Naive thymus-derived CD4-positive, alpha-beta T cell (primary cell): ENCODE measurements around the gene GDPD5. TPM values are rescaled to one million over a fixed set of nuclear protein-coding genes. Genes with fewer than 3 reads are reported as not detected.

Source experiments
- ATAC-seq: fragments of 150-1000 bp; cut with Tn5 transposase; 2 replicates; pipeline ENCODE4 v1.10.0; 2021; ENCODE audit warnings: mild to moderate bottlenecking, moderate library complexity
- CTCF ChIA-PET: fragments of 350-600 bp; sonication (Branson Sonifier 250); formaldehyde crosslinking; loops from one replicate; lab custom pipeline; 2021; ENCODE audit warnings: antibody characterized with exemption; lab: Charles Lee
- POLR2A ChIA-PET: fragments of 350-600 bp; sonication (Branson Sonifier 250); formaldehyde crosslinking; loops from one replicate; lab custom pipeline; 2021; ENCODE audit warnings: antibody characterized with exemption, inconsistent platforms; lab: Charles Lee
- DNase-seq, 9 donors: peaks; one replicate each; pipeline versions ENCODE4 v3.0.0 to v3.0.0-alpha.2; 2020 to 2022; ENCODE audit warnings: mixed read lengths in 1 of 9
- H3K27ac ChIP-seq: one replicate; pipeline ENCODE4 v1.7.0; 2013; ENCODE audit warnings: mild to moderate bottlenecking, low read depth, low read length, moderate library complexity
- H3K27me3 ChIP-seq, 2 donors: one replicate each; pipeline ENCODE4 v1.7.0; 2013; ENCODE audit warnings: low read length in 2 of 2, mild to moderate bottlenecking in 2 of 2, moderate library complexity in 2 of 2; ENCODE audit not compliant: control insufficient read depth in 2 of 2, insufficient read depth in 2 of 2
- H3K36me3 ChIP-seq, 3 experiments: 1 replicate in 2 of 3; 2 replicates in 1 of 3; pipeline ENCODE4 v1.7.0; 2013; ENCODE audit warnings: low read length in 3 of 3, mild to moderate bottlenecking in 3 of 3, moderate library complexity in 1 of 3; ENCODE audit not compliant: insufficient read depth in 3 of 3, control insufficient read depth in 2 of 3
- H3K4me1 ChIP-seq, 2 donors: one replicate each; pipeline ENCODE4 v1.7.0; 2013; ENCODE audit warnings: low read length in 2 of 2, mild to moderate bottlenecking in 2 of 2, moderate library complexity in 1 of 2; ENCODE audit not compliant: control insufficient read depth in 2 of 2, insufficient read depth in 2 of 2
- H3K4me3 ChIP-seq: 2 replicates; pipeline ENCODE4 v1.7.0; 2013; ENCODE audit warnings: mild to moderate bottlenecking, low read length
- H3K9me3 ChIP-seq, 3 experiments: 1 replicate in 2 of 3; 2 replicates in 1 of 3; pipeline ENCODE4 v1.7.0; 2013; ENCODE audit warnings: low read length in 3 of 3; ENCODE audit not compliant: control insufficient read depth in 2 of 3
- H3K27ac Mint-ChIP-seq, 9 donors: one replicate each; pipeline ENCODE4 v1.8.0; 2020 to 2022; ENCODE audit warnings: mixed read lengths in 9 of 9, mild to moderate bottlenecking in 8 of 9, moderate library complexity in 5 of 9, inconsistent platforms in 2 of 9
- H3K27me3 Mint-ChIP-seq, 5 donors: one replicate each; pipeline ENCODE4 v1.8.0; 2021 to 2022; ENCODE audit warnings: mixed read lengths in 5 of 5, mild to moderate bottlenecking in 1 of 5
- H3K36me3 Mint-ChIP-seq, 5 donors: one replicate each; pipeline ENCODE4 v1.8.0; 2020 to 2022; ENCODE audit warnings: mixed read lengths in 5 of 5, mild to moderate bottlenecking in 3 of 5, inconsistent platforms in 1 of 5
- H3K4me1 Mint-ChIP-seq, 7 donors: one replicate each; pipeline ENCODE4 v1.8.0; 2020 to 2022; ENCODE audit warnings: mixed read lengths in 7 of 7, mild to moderate bottlenecking in 3 of 7, inconsistent platforms in 1 of 7
- H3K4me3 Mint-ChIP-seq, 10 donors: one replicate each; pipeline ENCODE4 v1.8.0; 2020 to 2022; ENCODE audit warnings: mild to moderate bottlenecking in 10 of 10, mixed read lengths in 10 of 10, moderate library complexity in 6 of 10, inconsistent platforms in 2 of 10
- H3K9me3 Mint-ChIP-seq, 11 donors: one replicate each; pipeline ENCODE4 v1.8.0; 2020 to 2022; ENCODE audit warnings: mixed read lengths in 11 of 11, mild to moderate bottlenecking in 4 of 11, inconsistent platforms in 1 of 11, moderate library complexity in 1 of 11
- intact Hi-C, 2 donors: fragments of 100-400 bp; cut with micrococcal nuclease; formaldehyde crosslinking; loops; one replicate each; pipeline ENCODE4 v1.15.1; 2023
- polyA plus RNA-seq, 2 donors: library from polyadenylated mRNA; unstranded; fragments of 300-500 nt; fragmentation: Illumina TruSeq; gene quantifications; one replicate each; pipeline ENCODE4 v1.2.3, GENCODE V29; 2021
- total RNA-seq, 6 experiments: library from RNA in 5 of 6; stranded (reverse) in 5 of 6; gene quantifications; 1 replicate in 5 of 6; 2 replicates in 1 of 6; pipeline ENCODE4 v1.2.3 and lab custom pipeline; 2021 to 2026

Gene GDPD5
- total and polyA plus RNA-seq, 7 experiments from 2014 or later = 3.9 to 50.3 (median 21.1) TPM

DNA sequence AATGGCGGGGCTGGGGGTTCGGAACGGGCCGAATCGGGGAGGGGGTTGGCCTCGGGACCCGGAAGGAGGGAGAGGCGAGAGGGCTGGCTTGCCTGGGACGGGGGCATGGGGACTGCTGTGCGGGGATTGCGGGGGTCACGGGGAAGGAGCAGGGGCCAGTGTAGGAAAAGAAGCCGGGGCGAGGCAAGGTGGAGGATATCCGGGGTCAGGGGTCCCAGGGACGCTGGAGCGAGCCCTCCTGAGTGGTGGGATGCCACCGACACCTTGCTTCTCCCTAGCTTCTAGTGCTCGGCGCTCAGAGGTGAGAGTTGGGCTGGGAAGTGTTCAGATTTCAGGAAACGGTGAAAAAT lies 426 bp upstream of the GDPD5 start:
- Mint-ChIP-seq H3K27me3 (peaks cover 0 to 24% (median 0%) of the 10 kb centered on the region in 5 donors), H3K9me3 (no peaks in the 10 kb centered on the region), H3K36me3 (no peaks in the 10 kb centered on the region), H3K4me3 (peak overlapping the region; percentile 71 to 89 (median 84)), H3K27ac (peak overlapping the region; percentile 41 to 87 (median 71)), H3K4me1 (peaks cover 10 to 40% (median 29%) of the 10 kb centered on the region in 7 donors)
- intact Hi-C loops = loop anchor here (1.0 to 5.0 kb wide), 7 partner anchors 36 to 856 kb away; partner anchors contain the start of genes RPS3 (in 2 of the 2), GVQW3 (in 1 of the 2), SERPINH1 (in 1 of the 2) and THAP12 (in 1 of the 2)
- POLR2A ChIA-PET = interaction anchor here (0.6 to 1.9 kb wide), 4 partner anchors 9 to 96 kb away, joined by 3 to 5 read pairs (median 4); no protein-coding TSS in a partner anchor
- Histone ChIP-seq H3K27me3 (no peaks in the 10 kb centered on the region), H3K4me1 (peaks cover 0 to 16% of the 10 kb centered on the region in 2 donors), H3K9me3 (no peaks in the 10 kb centered on the region), H3K36me3 (no peaks in the 10 kb centered on the region), H3K27ac (peak overlapping the region; percentile 71), H3K4me3 (peak overlapping the region; percentile 61)
- ATAC-seq (no peak), DNase-seq (no peak)
- CTCF ChIA-PET = interaction anchor here (0.8 to 4.5 kb wide), 5 partner anchors 51 to 246 kb away, joined by 3 to 28 read pairs (median 4); no protein-coding TSS in a partner anchor

DNA sequence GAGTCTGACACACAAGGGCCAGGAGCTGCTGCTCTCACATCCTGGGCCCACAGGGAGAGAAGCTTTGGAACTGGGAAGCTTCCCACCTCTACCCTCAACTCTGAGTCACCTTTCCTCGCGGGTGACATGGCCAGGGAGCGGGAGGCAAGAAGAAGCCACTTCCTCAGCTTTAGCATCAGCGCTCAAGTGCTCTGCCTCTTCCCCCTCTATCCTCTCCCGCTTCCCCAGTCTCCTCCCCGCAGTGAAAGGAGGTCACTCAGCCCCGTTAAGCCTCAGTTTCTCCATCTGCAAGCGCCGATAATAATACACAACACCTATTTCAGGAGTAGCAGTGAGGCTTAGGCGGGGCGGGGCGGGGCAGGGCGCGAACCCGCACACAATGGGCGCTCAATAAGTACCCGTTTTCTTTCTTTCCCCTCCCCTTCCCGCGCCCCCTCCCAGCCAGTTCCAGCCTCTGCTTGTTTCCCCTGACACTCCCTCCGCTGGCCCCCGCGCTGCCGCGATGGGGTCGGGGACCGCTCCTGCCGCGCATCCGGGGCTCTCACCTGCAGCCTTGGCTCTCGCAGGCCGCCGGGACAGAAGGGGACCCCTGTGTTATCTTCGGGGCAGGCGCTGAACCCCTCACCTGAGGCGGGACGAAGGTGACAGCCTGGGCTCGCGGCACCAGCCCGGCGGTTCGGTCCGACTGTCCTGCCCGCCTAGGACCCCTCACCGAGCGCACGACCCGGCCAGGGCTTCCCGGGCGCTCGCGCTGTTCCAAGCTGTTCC lies 892 bp downstream of the GDPD5 start:
- Mint-ChIP-seq H3K9me3 (no peaks in the 10 kb centered on the region), H3K4me3 (peak overlapping the region; percentile 71 to 90 (median 84)), H3K27me3 (peaks cover 0 to 24% (median 0%) of the 10 kb centered on the region in 5 donors), H3K36me3 (no peaks in the 10 kb centered on the region), H3K4me1 (peaks cover 10 to 36% (median 28%) of the 10 kb centered on the region in 7 donors), H3K27ac (peak overlapping the region in 6 of 9 donors; percentile 9 to 89 (median 48))
- Histone ChIP-seq H3K9me3 (no peaks in the 10 kb centered on the region), H3K36me3 (no peaks in the 10 kb centered on the region), H3K4me1 (peaks cover 0 to 16% of the 10 kb centered on the region in 2 donors), H3K27me3 (no peaks in the 10 kb centered on the region), H3K4me3 (peak overlapping the region; percentile 61), H3K27ac (peak overlapping the region; percentile 10)
- ChIA-PET POLR2A (interaction anchor here (0.6 to 1.9 kb wide), 5 partner anchors 16 to 124 kb away, joined by 3 to 5 read pairs (median 4); no protein-coding TSS in a partner anchor), CTCF (interaction anchor here (0.7 to 4.5 kb wide), 5 partner anchors 37 to 245 kb away, joined by 3 to 28 read pairs (median 4); no protein-coding TSS in a partner anchor)
- intact Hi-C loops = loop anchor here (1.0 to 5.0 kb wide), 7 partner anchors 17 to 857 kb away; partner anchors contain the start of genes GVQW3 (in 1 of the 2) and THAP12 (in 1 of the 2)
- DNase-seq (peak in 8 of 9 donors; percentile 21 to 44 (median 28)), ATAC-seq (no peak)

DNA sequence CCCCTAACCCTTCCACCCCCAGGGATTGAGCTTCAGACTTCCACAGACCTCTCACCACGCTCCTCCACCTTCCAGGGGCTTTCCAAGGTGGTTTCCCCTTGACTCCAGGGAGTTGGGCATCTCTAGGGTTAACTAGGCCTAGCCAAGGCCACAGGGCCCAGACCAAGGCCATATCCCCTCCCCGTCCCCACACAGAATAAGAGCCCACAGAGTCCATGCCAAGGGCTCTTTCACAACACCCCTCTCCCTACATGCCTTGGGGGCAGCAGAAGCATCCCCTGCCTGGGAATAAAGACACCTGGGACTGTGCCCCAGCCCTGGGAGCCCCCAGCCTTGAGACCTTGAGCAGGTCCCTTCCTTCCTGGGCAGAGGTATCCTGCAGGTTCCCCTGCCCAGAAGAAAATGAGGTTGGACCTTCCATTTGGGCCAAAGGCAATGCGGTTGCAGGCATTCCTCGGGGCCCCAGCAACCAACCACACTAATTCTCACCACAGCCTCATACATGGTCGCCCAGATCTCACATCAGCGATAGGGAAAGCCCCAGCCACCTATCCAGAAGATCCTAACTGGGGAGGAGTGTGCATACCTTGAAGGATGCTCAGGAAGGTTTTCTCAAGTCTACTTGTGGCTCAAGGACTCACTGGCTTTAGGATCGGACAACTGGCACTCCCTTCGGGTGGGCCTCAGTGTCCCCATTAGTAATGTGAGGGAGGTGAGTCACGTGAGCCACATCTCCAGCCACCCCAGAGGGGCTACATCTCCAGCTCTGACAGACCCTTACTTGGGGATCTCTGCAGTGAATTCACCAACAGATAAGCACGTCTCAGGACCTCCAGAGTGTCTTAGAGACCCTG lies 1.7 kb downstream of the GDPD5 start:
- Histone ChIP-seq H3K27me3 (no peaks in the 10 kb centered on the region), H3K36me3 (no peaks in the 10 kb centered on the region), H3K4me3 (peak overlapping the region; percentile 61), H3K9me3 (no peaks in the 10 kb centered on the region), H3K27ac (no peak overlapping the region), H3K4me1 (peaks cover 0 to 16% of the 10 kb centered on the region in 2 donors)
- peaks cover 10 to 36% (median 28%) of the 10 kb centered on the region in 7 donors for H3K4me1 Mint-ChIP-seq
- DNase-seq (no peak), ATAC-seq (no peak)
- ChIA-PET CTCF (interaction anchor here (0.7 to 4.5 kb wide), 3 partner anchors 8 to 79 kb away, joined by 3 to 28 read pairs (median 10); no protein-coding TSS in a partner anchor), POLR2A (interaction anchor here (1.9 kb wide), 1 partner anchor 16 kb away, joined by 5 read pairs; no protein-coding TSS in a partner anchor)
- H3K27me3 Mint-ChIP-seq = peaks cover 0 to 22% (median 0%) of the 10 kb centered on the region in 5 donors
- intact Hi-C loops = loop anchor here in 1 of 2 donors (2.0 kb wide), 1 partner anchor 79 kb away; no protein-coding TSS in a partner anchor
- peak overlapping the region in 4 of 9 donors; percentile 41 to 89 (median 64) for H3K27ac Mint-ChIP-seq
- H3K36me3 Mint-ChIP-seq = no peaks in the 10 kb centered on the region
- no peaks in the 10 kb centered on the region for H3K9me3 Mint-ChIP-seq
- peak overlapping the region; percentile 71 to 90 (median 84) for H3K4me3 Mint-ChIP-seq

DNA sequence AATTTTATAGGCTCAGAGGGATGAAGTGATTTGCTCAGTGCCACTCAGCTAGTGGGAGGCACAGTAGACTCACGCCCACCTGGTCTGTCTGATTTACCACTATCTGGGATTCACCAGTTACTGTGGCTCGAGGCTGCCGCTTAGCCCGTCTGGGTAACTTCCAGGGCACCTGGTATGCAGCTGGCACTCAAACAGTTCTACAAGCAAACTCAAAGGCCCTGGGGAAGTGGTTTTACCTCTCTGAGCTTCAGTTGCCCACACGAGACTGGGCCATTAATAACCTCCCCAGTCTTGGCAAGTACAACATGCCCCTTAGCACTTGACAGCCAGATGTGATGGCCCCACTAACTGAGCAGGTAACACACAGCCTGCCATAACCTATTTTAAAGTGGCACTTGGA lies 2.6 kb downstream of the GDPD5 start:
- peak overlapping the region in 3 of 9 donors; percentile 22 to 51 (median 41) for H3K27ac Mint-ChIP-seq
- no peak for DNase-seq

DNA sequence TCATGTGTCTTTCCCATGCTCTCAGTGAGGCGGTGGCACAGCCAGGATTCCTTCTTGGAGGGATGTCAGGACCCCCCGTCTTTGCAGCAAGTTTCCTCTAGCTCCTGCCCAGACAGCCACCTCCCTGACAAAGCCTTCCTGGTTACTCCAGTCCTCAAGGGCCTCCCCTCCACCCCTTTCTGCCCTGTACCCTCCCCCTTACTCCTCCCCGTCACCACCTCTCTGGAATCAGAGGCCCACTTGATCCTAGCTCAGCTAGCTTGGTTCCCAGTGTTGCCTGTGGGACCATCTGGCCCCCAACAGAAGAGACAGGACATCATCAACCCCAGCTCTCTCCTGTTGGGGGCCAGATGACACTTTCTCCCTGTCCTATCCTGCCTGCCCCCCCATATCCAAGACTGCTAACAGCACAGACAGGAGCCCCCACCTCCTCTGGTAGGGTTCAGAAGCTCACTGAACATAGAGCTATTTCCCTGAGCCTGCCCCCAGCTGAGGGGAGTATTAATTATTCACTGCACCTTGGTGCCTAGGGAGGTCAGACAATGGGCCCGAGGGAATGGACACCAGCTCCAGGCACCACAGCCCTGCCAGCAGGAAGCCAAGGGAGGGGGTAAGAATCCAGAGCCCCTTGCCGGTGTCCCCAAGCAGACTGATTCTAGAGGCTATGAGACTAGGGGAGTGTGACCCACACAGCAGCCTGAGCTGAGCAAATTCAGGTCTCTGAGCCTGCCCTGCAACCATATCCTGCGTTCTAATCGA lies 3.3 kb downstream of the GDPD5 start:
- Histone ChIP-seq H3K9me3 (no peaks in the 10 kb centered on the region), H3K27me3 (no peaks in the 10 kb centered on the region), H3K27ac (no peak overlapping the region), H3K36me3 (no peaks in the 10 kb centered on the region), H3K4me1 (peaks cover 0 to 17% of the 10 kb centered on the region in 2 donors), H3K4me3 (no peak overlapping the region)
- Mint-ChIP-seq H3K4me1 (peaks cover 15 to 37% (median 24%) of the 10 kb centered on the region in 7 donors), H3K36me3 (no peaks in the 10 kb centered on the region), H3K9me3 (no peaks in the 10 kb centered on the region), H3K27me3 (peaks cover 0 to 20% (median 0%) of the 10 kb centered on the region in 5 donors), H3K4me3 (no peak overlapping the region), H3K27ac (no peak overlapping the region)
- DNase-seq (no peak), ATAC-seq (no peak)
- POLR2A ChIA-PET = interaction anchor here (1.0 to 1.1 kb wide), 2 partner anchors 14 to 247 kb away, joined by 3 read pairs; no protein-coding TSS in a partner anchor
- CTCF ChIA-PET = interaction anchor here (0.6 to 4.5 kb wide), 4 partner anchors 10 to 1122 kb away, joined by 3 to 28 read pairs (median 6); no protein-coding TSS in a partner anchor
- intact Hi-C loops = no loop called here

More for the DNA sequence above, 2.6 kb downstream of the GDPD5 start:
- Histone ChIP-seq H3K9me3 (no peaks in the 10 kb centered on the region), H3K27me3 (no peaks in the 10 kb centered on the region), H3K4me1 (peaks cover 0 to 16% of the 10 kb centered on the region in 2 donors), H3K27ac (no peak overlapping the region), H3K4me3 (no peak overlapping the region), H3K36me3 (no peaks in the 10 kb centered on the region)
- ChIA-PET CTCF (interaction anchor here (0.6 to 4.5 kb wide), 3 partner anchors 9 to 1123 kb away, joined by 3 to 28 read pairs (median 10); no protein-coding TSS in a partner anchor), POLR2A (interaction anchor here (1.0 to 1.1 kb wide), 2 partner anchors 15 to 248 kb away, joined by 3 read pairs; no protein-coding TSS in a partner anchor)
- Mint-ChIP-seq H3K27me3 (peaks cover 0 to 22% (median 0%) of the 10 kb centered on the region in 5 donors), H3K36me3 (no peaks in the 10 kb centered on the region), H3K9me3 (no peaks in the 10 kb centered on the region), H3K4me3 (peak overlapping the region in 4 of 10 donors; percentile 1 to 53 (median 22)), H3K4me1 (peaks cover 10 to 37% (median 28%) of the 10 kb centered on the region in 7 donors)
- intact Hi-C loops = no loop called here
- no peak for ATAC-seq
